Keratinocyte (primary cell): ENCODE measurements around the gene DNAJB8. TPM values are rescaled to one million over a fixed set of nuclear protein-coding genes. Genes with fewer than 3 reads are reported as not detected.

Experiments used
- DNase-seq: peaks from one replicate; pipeline ENCODE4 v3.0.0-alpha.2; 2011; ENCODE audit warnings: low read depth, missing footprints, low spot score
- FAIRE-seq: peaks from 2 replicates; lab custom pipeline; 2011; peaks lifted over from hg19 to GRCh38; lab: Jason Lieb, UNC
- H2AFZ ChIP-seq: 2 replicates; pipeline ENCODE4 v1.6.0; 2012; ENCODE audit warnings: low read length, control low read depth, inconsistent platforms; ENCODE audit not compliant: control insufficient read depth
- H3K27ac ChIP-seq: 2 replicates; pipeline ENCODE4 v1.5.1; 2011; ENCODE audit warnings: low read length; ENCODE audit not compliant: control insufficient read depth, insufficient read depth
- H3K27me3 ChIP-seq: 3 replicates; pipeline ENCODE4 v1.6.0; 2011; ENCODE audit warnings: low read length; ENCODE audit not compliant: control insufficient read depth, insufficient read depth; ENCODE audit errors: extremely low read depth
- H3K36me3 ChIP-seq, 2 experiments: 2 replicates in 1 of 2; 3 replicates in 1 of 2; pipeline ENCODE4 v1.5.1; 2011; ENCODE audit warnings: low read length in 2 of 2, mild to moderate bottlenecking in 1 of 2; ENCODE audit not compliant: control insufficient read depth in 2 of 2, insufficient read depth in 2 of 2; ENCODE audit errors: extremely low read depth in 1 of 2
- H3K4me1 ChIP-seq: 3 replicates; pipeline ENCODE4 v1.5.1; 2011; ENCODE audit warnings: low read length; ENCODE audit not compliant: control insufficient read depth, insufficient read depth; ENCODE audit errors: extremely low read depth
- H3K4me2 ChIP-seq: 3 replicates; pipeline ENCODE4 v1.6.0; 2011; ENCODE audit warnings: low read depth, low read length; ENCODE audit not compliant: control insufficient read depth, insufficient read depth; ENCODE audit errors: extremely low read depth
- H3K4me3 ChIP-seq, 3 experiments: fragments of 200-600 bp in 1 of 3; sonication (generic) in 1 of 3; 2 replicates in 2 of 3; 3 replicates in 1 of 3; pipeline ENCODE4 v1.5.1; 2011 to 2016; ENCODE audit warnings: low read length in 3 of 3, mild to moderate bottlenecking in 3 of 3, control low read depth in 2 of 3, inconsistent platforms in 1 of 3, low read depth in 1 of 3, mixed read lengths in 1 of 3, mixed run types in 1 of 3, moderate library complexity in 1 of 3; ENCODE audit not compliant: control insufficient read depth in 2 of 3, insufficient read depth in 2 of 3; ENCODE audit errors: extremely low read depth in 1 of 3
- H3K79me2 ChIP-seq: 2 replicates; pipeline ENCODE4 v1.6.0; 2012; ENCODE audit warnings: low read length; ENCODE audit not compliant: control insufficient read depth, insufficient read depth
- H3K9ac ChIP-seq: 3 replicates; pipeline ENCODE4 v1.6.0; 2011; ENCODE audit warnings: low read length; ENCODE audit not compliant: control insufficient read depth, insufficient read depth; ENCODE audit errors: extremely low read depth
- H3K9me1 ChIP-seq: 3 replicates; pipeline ENCODE4 v1.6.0; 2011; ENCODE audit warnings: low read length; ENCODE audit not compliant: control insufficient read depth, insufficient read depth; ENCODE audit errors: extremely low read depth
- H3K9me3 ChIP-seq: 2 replicates; pipeline ENCODE4 v1.5.1; 2012; ENCODE audit warnings: low read depth, low read length; ENCODE audit not compliant: control insufficient read depth
- H4K20me1 ChIP-seq: 3 replicates; pipeline ENCODE4 v1.6.0; 2011; ENCODE audit warnings: low read length; ENCODE audit not compliant: control insufficient read depth, insufficient read depth; ENCODE audit errors: extremely low read depth
- EZH2 ChIP-seq: IDR thresholded peaks from one replicate; pipeline ENCODE4 v1.6.1; 2012; ENCODE audit warnings: inconsistent platforms, mild to moderate bottlenecking, low read length, moderate library complexity
- dilution Hi-C: fragments of 300-500 bp; cut with MboI; formaldehyde crosslinking; loops from one replicate; pipeline ENCODE4 v1.7.0; 2020; ENCODE audit warnings: low sequenced_read_pairs; ENCODE audit not compliant: extremely low pct_ligation_motif_present
- polyA plus RNA-seq, 5 experiments: library from polyadenylated mRNA; depleted of rRNA in 3 of 5; stranded (reverse) in 3 of 5; stranded (forward) in 1 of 5; unstranded in 1 of 5; fragments of >200 nt; gene quantifications; 1 replicate in 1 of 5; 2 replicates in 3 of 5; 3 replicates in 1 of 5; pipeline versions ENCODE4 v1.2.1 to v1.2.3, GENCODE V29; 2011 to 2012; ENCODE audit warnings: missing spikeins in 2 of 5, low read depth in 1 of 5, low replicate concordance in 1 of 5
- TF ChIP-seq, protein P1 (sequence below), 3 experiments: IDR thresholded peaks in 1 of 3; conservative IDR thresholded peaks in 1 of 3; optimal IDR thresholded peaks in 1 of 3; 2 replicates in 2 of 3; 3 replicates in 1 of 3; pipeline versions ENCODE3 to v1.5.1; 2011; ENCODE audit warnings: low read length in 3 of 3, mild to moderate bottlenecking in 3 of 3, moderate library complexity in 2 of 3, control low read depth in 1 of 3, inconsistent platforms in 1 of 3; ENCODE audit not compliant: insufficient read depth in 2 of 3; ENCODE audit errors: extremely low read depth in 1 of 3

The DNAJB8 gene
- polyA plus RNA-seq, 1 donor (not counting 4 experiments of a cell fraction or from before 2014, with no cell fraction given) = not detected

DNA sequence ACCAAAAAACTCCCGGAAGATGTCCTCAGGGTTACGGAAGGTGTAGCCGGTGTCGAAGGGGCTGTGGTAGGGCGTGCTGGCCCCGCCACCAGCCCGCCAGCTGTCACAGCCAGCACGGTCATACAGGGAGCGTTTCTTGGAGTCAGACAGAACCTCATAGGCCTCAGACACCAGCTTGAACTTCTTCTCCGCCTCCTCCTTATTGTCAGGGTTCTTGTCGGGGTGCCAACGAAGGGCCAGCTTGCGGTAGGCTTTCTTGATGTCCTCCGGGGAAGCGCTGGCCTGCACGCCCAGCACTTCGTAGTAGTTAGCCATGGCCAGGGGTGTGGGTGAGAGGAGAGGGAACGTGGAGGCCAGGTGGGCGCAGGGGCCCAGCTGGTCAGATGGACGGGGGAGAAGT lies 3.8 kb downstream of the DNAJB8 start:
- no peak for TF ChIP-seq EZH2
- TF ChIP-seq, protein P1, sequence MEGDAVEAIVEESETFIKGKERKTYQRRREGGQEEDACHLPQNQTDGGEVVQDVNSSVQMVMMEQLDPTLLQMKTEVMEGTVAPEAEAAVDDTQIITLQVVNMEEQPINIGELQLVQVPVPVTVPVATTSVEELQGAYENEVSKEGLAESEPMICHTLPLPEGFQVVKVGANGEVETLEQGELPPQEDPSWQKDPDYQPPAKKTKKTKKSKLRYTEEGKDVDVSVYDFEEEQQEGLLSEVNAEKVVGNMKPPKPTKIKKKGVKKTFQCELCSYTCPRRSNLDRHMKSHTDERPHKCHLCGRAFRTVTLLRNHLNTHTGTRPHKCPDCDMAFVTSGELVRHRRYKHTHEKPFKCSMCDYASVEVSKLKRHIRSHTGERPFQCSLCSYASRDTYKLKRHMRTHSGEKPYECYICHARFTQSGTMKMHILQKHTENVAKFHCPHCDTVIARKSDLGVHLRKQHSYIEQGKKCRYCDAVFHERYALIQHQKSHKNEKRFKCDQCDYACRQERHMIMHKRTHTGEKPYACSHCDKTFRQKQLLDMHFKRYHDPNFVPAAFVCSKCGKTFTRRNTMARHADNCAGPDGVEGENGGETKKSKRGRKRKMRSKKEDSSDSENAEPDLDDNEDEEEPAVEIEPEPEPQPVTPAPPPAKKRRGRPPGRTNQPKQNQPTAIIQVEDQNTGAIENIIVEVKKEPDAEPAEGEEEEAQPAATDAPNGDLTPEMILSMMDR (optimal IDR thresholded peaks at IDR 0.05 in 1 of 3, IDR thresholded peaks at IDR 0.05 in 1 of 3, conservative IDR thresholded peaks at IDR 0.05 in 1 of 3; ENCODE audit: extremely low read depth in 1 of 3, insufficient read depth in 2 of 3, low read length in 3 of 3) = no peak
- FAIRE-seq (no peak), DNase-seq (no peak)
- H2AFZ ChIP-seq = no peak overlapping the region
- peaks cover 26% of the 10 kb centered on the region for H3K27me3 ChIP-seq
- dilution Hi-C loops = no loop called here
- no peaks in the 10 kb centered on the region for H3K9me1 ChIP-seq
- H3K4me3 ChIP-seq = no peak overlapping the region
- H3K27ac ChIP-seq = no peak overlapping the region
- no peak overlapping the region for H3K4me2 ChIP-seq
- H3K4me1 ChIP-seq = no peaks in the 10 kb centered on the region
- H3K9ac ChIP-seq = no peak overlapping the region
- no peaks in the 10 kb centered on the region for H4K20me1 ChIP-seq
- no peaks in the 10 kb centered on the region for H3K9me3 ChIP-seq
- H3K79me2 ChIP-seq = no peaks in the 10 kb centered on the region
- no peaks in the 10 kb centered on the region for H3K36me3 ChIP-seq

DNA sequence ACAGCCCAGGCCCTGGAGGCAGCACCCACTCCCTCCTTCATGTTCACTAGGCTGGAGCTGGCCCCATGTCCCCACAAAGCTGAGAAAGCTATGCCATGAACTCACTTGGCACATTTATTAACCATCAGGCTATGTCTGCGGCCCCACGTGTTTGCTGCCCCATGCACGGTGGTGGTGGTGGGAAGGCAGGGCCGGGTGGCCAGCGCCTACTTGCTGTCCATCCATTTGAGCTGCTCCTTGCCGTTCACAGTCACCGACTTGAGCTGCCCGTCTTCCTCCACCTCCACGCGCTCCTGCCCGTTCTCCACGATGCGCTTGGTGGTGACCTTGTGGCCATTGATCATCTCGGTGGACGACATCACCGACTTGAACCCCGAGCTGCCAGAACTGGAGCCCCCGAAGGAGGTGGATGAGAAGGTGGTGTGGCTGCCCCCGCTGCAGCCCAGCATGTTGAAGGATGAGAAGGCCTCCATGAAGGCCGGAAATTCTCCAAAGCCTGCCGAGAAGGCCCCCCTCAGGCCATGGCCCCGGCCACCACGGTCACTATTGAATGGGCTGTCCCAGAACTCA lies 4.3 kb downstream of the DNAJB8 start:
- no peak for TF ChIP-seq EZH2
- TF ChIP-seq, protein P1 (optimal IDR thresholded peaks at IDR 0.05 in 1 of 3, IDR thresholded peaks at IDR 0.05 in 1 of 3, conservative IDR thresholded peaks at IDR 0.05 in 1 of 3; ENCODE audit: extremely low read depth in 1 of 3, insufficient read depth in 2 of 3, low read length in 3 of 3) = no peak
- Histone ChIP-seq H3K4me2 (no peak overlapping the region), H3K4me3 (no peak overlapping the region), H4K20me1 (no peaks in the 10 kb centered on the region), H3K9me1 (no peaks in the 10 kb centered on the region), H2AFZ (no peak overlapping the region), H3K79me2 (no peaks in the 10 kb centered on the region), H3K27ac (no peak overlapping the region), H3K9ac (no peak overlapping the region), H3K36me3 (no peaks in the 10 kb centered on the region), H3K27me3 (peaks cover 31% of the 10 kb centered on the region), H3K4me1 (no peaks in the 10 kb centered on the region), H3K9me3 (no peaks in the 10 kb centered on the region)
- DNase-seq (no peak), FAIRE-seq (no peak)
- dilution Hi-C loops = no loop called here
